Osteoblast (primary cell): ENCODE data around the gene PTPRC. TPM values are rescaled to one million over a fixed set of nuclear protein-coding genes. Genes with fewer than 3 reads are reported as not detected.

Experiments used
- DNase-seq: peaks from one replicate; pipeline ENCODE4 v3.0.0; 2011; ENCODE audit warnings: low spot score, mixed read lengths; ENCODE audit not compliant: insufficient read length; ENCODE audit errors: missing footprints
- H2AFZ ChIP-seq: 2 replicates; pipeline ENCODE4 v1.6.0; 2011; ENCODE audit warnings: mild to moderate bottlenecking, low read length
- H3K27ac ChIP-seq: 2 replicates; pipeline ENCODE4 v1.5.1; 2011; ENCODE audit warnings: mild to moderate bottlenecking, low read depth, low read length, moderate library complexity
- H3K27me3 ChIP-seq: 2 replicates; pipeline ENCODE4 v1.6.0; 2012; ENCODE audit warnings: mild to moderate bottlenecking, control low read depth, inconsistent platforms, low read length, moderate library complexity; ENCODE audit not compliant: insufficient read depth
- H3K36me3 ChIP-seq: 2 replicates; pipeline ENCODE4 v1.5.1; 2011; ENCODE audit warnings: mild to moderate bottlenecking, low read length, control low read depth, moderate library complexity; ENCODE audit not compliant: insufficient read depth
- H3K4me1 ChIP-seq: 2 replicates; pipeline ENCODE4 v1.5.1; 2011; ENCODE audit warnings: mild to moderate bottlenecking, low read length, control low read depth, moderate library complexity; ENCODE audit not compliant: insufficient read depth
- H3K4me2 ChIP-seq: 2 replicates; pipeline ENCODE4 v1.6.0; 2011; ENCODE audit warnings: mild to moderate bottlenecking, low read length; ENCODE audit not compliant: insufficient read depth
- H3K4me3 ChIP-seq: fragments of 200-600 bp; sonication (generic); 3 replicates; pipeline ENCODE4 v1.5.1; 2012; ENCODE audit warnings: mild to moderate bottlenecking, low read length, inconsistent platforms; ENCODE audit not compliant: insufficient read depth
- H3K79me2 ChIP-seq: 2 replicates; pipeline ENCODE4 v1.6.0; 2012; ENCODE audit warnings: mild to moderate bottlenecking, low read length, control low read depth, inconsistent platforms; ENCODE audit not compliant: insufficient read depth
- H3K9me3 ChIP-seq: 2 replicates; pipeline ENCODE4 v1.5.1; 2011; ENCODE audit warnings: low read depth, low read length, control low read depth
- H4K20me1 ChIP-seq: 2 replicates; pipeline ENCODE4 v1.6.0; 2012; ENCODE audit warnings: mild to moderate bottlenecking, low read length, control low read depth; ENCODE audit not compliant: insufficient read depth
- total RNA-seq: library from RNA; depleted of rRNA; stranded (reverse); fragments of >200 nt; gene quantifications from 2 replicates; pipeline ENCODE4 v1.2.3, GENCODE V29; 2012
- TF ChIP-seq, protein P1 (sequence below): IDR thresholded peaks from 2 replicates; pipeline ENCODE4 v1.5.1; 2011; ENCODE audit warnings: mild to moderate bottlenecking, low read depth, low read length, moderate library complexity; ENCODE audit errors: extremely low read depth

Gene PTPRC
- total RNA-seq, 1 donor: 1.1 TPM

- H3K27ac ChIP-seq: no peak overlapping the region
- DNase-seq: no peak
- H4K20me1 ChIP-seq: no peaks in the 10 kb centered on the region
- no peak overlapping the region for H2AFZ ChIP-seq
- TF ChIP-seq, protein P1, sequence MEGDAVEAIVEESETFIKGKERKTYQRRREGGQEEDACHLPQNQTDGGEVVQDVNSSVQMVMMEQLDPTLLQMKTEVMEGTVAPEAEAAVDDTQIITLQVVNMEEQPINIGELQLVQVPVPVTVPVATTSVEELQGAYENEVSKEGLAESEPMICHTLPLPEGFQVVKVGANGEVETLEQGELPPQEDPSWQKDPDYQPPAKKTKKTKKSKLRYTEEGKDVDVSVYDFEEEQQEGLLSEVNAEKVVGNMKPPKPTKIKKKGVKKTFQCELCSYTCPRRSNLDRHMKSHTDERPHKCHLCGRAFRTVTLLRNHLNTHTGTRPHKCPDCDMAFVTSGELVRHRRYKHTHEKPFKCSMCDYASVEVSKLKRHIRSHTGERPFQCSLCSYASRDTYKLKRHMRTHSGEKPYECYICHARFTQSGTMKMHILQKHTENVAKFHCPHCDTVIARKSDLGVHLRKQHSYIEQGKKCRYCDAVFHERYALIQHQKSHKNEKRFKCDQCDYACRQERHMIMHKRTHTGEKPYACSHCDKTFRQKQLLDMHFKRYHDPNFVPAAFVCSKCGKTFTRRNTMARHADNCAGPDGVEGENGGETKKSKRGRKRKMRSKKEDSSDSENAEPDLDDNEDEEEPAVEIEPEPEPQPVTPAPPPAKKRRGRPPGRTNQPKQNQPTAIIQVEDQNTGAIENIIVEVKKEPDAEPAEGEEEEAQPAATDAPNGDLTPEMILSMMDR: no peak
- no peaks in the 10 kb centered on the region for H3K9me3 ChIP-seq
- H3K79me2 ChIP-seq: no peaks in the 10 kb centered on the region
- no peak overlapping the region for H3K4me3 ChIP-seq
- H3K27me3 ChIP-seq: no peaks in the 10 kb centered on the region
- H3K4me2 ChIP-seq: no peak overlapping the region
- no peaks in the 10 kb centered on the region for H3K4me1 ChIP-seq
- no peaks in the 10 kb centered on the region for H3K36me3 ChIP-seq
Observed at GRCh38 chr1:198693321-198693720, 54.5 kb downstream of the PTPRC start.

- TF ChIP-seq, protein P1: no peak
- no peaks in the 10 kb centered on the region for H3K79me2 ChIP-seq
- DNase-seq: no peak
- H3K27me3 ChIP-seq: no peaks in the 10 kb centered on the region
- no peak overlapping the region for H3K4me3 ChIP-seq
- peaks cover 3% of the 10 kb centered on the region for H3K4me1 ChIP-seq
- no peak overlapping the region for H2AFZ ChIP-seq
- no peaks in the 10 kb centered on the region for H3K36me3 ChIP-seq
- H3K4me2 ChIP-seq: no peak overlapping the region
- H3K9me3 ChIP-seq: no peaks in the 10 kb centered on the region
- no peak overlapping the region for H3K27ac ChIP-seq
- no peaks in the 10 kb centered on the region for H4K20me1 ChIP-seq
Observed at GRCh38 chr1:198694542-198694941, 55.7 kb downstream of the PTPRC start.

- TF ChIP-seq, protein P1: no peak
- Histone ChIP-seq H3K27ac (no peak overlapping the region), H4K20me1 (no peaks in the 10 kb centered on the region), H3K4me2 (no peak overlapping the region), H3K4me3 (no peak overlapping the region), H3K79me2 (no peaks in the 10 kb centered on the region), H3K27me3 (no peaks in the 10 kb centered on the region), H3K9me3 (no peaks in the 10 kb centered on the region), H3K36me3 (no peaks in the 10 kb centered on the region), H3K4me1 (peaks cover 5% of the 10 kb centered on the region), H2AFZ (no peak overlapping the region)
- DNase-seq: no peak
Observed at GRCh38 chr1:198696211-198696610, 57.4 kb downstream of the PTPRC start.

DNA sequence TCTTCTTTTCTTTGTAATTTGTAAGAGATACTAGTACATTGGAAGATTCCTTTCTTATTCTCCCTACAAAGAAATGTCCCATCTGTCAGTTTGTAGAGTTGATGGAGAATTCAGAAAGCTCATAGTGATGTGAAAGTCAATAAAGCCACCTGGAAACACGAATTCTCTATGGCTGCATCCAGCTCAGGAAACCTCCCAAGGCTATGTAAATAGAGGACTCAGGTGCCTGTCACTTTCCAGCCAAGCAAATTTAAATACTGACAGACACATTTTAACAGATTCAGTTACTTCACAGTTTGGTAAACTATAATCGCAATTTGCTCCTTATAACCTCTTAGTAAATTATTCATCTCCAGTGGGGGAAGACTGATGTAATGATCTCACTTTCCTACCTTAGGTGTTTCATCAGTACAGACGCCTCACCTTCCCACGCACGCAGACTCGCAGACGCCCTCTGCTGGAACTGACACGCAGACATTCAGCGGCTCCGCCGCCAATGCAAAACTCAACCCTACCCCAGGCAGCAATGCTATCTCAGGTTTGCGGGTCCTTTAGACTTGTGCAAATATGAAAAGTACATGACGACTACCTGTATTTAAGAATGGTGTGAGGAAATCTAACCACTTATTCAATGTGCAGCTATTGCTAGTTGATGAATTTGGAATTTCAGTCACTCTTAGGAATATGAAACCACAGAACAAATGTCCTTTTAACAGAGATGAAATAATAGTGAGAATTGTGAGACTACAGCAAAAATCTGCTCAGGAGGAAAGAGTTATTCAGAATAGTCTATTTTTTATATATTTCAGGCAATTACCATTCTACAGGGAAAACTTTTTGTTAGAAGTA is 60.6 kb downstream of the PTPRC start:
- Histone ChIP-seq H3K36me3 (no peaks in the 10 kb centered on the region), H4K20me1 (no peaks in the 10 kb centered on the region), H2AFZ (peak overlapping the region; percentile 81), H3K4me1 (peaks cover 5% of the 10 kb centered on the region), H3K27me3 (peaks cover 5% of the 10 kb centered on the region), H3K9me3 (no peaks in the 10 kb centered on the region), H3K4me3 (peak overlapping the region; percentile 67), H3K4me2 (peak overlapping the region; percentile 80), H3K79me2 (no peaks in the 10 kb centered on the region), H3K27ac (no peak overlapping the region)
- peak; percentile 74 for DNase-seq
- TF ChIP-seq, protein P1: peak; percentile 86
